HepG2 (cell line): ENCODE results near the gene GAB3. TPM values are rescaled to one million over a fixed set of nuclear protein-coding genes. Genes with fewer than 3 reads are reported as not detected.

Source experiments
- ATAC-seq: fragments of 200-7000 bp; cut with Tn5 transposase; 3 replicates; pipeline ENCODE4 v1.9.1; 2020; ENCODE audit warnings: mild to moderate bottlenecking, moderate library complexity
- BruUV-seq: library from RNA; stranded (reverse); fragments of 400-500 nt; replicated peaks from 2 replicates; lab custom pipeline; 2021; lab: Mats Ljungman, UMichigan
- CTCF ChIA-PET: fragments of 300-600 bp; formaldehyde crosslinking; extraction: SDS; loops from one replicate; lab custom pipeline; 2021; ENCODE audit warnings: low total read pairs, inconsistent platforms, low intra/inter-chr PET ratio; lab: Yijun Ruan, JAX
- POLR2A ChIA-PET: fragments of 350-600 bp; sonication (Branson Sonifier 250); formaldehyde crosslinking; loops from one replicate; lab custom pipeline; 2020; ENCODE audit warnings: antibody characterized with exemption, inconsistent platforms; lab: Yijun Ruan, JAX
- DNase-seq: peaks from one replicate; pipeline ENCODE4 v3.0.0-alpha.2; 2015; ENCODE audit warnings: low spot score
- FAIRE-seq: peaks from 3 replicates; lab custom pipeline; 2011; peaks lifted over from hg19 to GRCh38; lab: Jason Lieb, UNC
- H2AFZ ChIP-seq: one replicate; pipeline ENCODE4 v1.6.1; 2011; ENCODE audit warnings: low read length, inconsistent platforms
- H3K27ac ChIP-seq: fragments of 300-600 bp; 3 replicates; pipeline ENCODE4 v1.8.0; 2011; ENCODE audit warnings: mixed run types, mild to moderate bottlenecking, mixed read lengths, low read length, inconsistent platforms; ENCODE audit not compliant: insufficient read depth; ENCODE audit errors: extremely low read length
- H3K27me3 ChIP-seq, 2 experiments: fragments of 200-600 bp in 1 of 2; 2 replicates in 1 of 2; 3 replicates in 1 of 2; pipeline versions ENCODE4 v1.6.0 to v1.8.0; 2011; ENCODE audit warnings: low read length in 2 of 2, mild to moderate bottlenecking in 2 of 2, moderate library complexity in 2 of 2, inconsistent platforms in 1 of 2; ENCODE audit not compliant: insufficient read depth in 2 of 2, control insufficient read depth in 1 of 2
- H3K36me3 ChIP-seq, 2 experiments: fragments of 200-600 bp in 1 of 2; replicated peaks in 1 of 2; 2 replicates in 1 of 2; 3 replicates in 1 of 2; pipeline versions ENCODE4 v1.5.1 to v1.8.0; 2011; ENCODE audit warnings: low read length in 2 of 2, inconsistent platforms in 1 of 2; ENCODE audit not compliant: insufficient read depth in 2 of 2, control insufficient read depth in 1 of 2
- H3K4me1 ChIP-seq: 2 replicates; pipeline ENCODE4 v1.5.1; 2012; ENCODE audit warnings: low read length, inconsistent platforms; ENCODE audit not compliant: insufficient read depth
- H3K4me2 ChIP-seq: 2 replicates; pipeline ENCODE4 v1.6.0; 2011; ENCODE audit warnings: low read depth, low read length, inconsistent platforms
- H3K4me3 ChIP-seq, 3 experiments: fragments of 200-600 bp in 1 of 3; sonication (generic), shearing (Covaris generic) in 1 of 3; replicated peaks in 1 of 3; 2 replicates each; pipeline ENCODE4 v1.5.1; 2011 to 2016; ENCODE audit warnings: low read length in 3 of 3, inconsistent platforms in 2 of 3, low read depth in 2 of 3, mild to moderate bottlenecking in 2 of 3, control low read depth in 1 of 3, mixed read lengths in 1 of 3; ENCODE audit not compliant: insufficient read depth in 1 of 3
- H3K79me2 ChIP-seq: one replicate; pipeline ENCODE4 v1.6.1; 2011; ENCODE audit warnings: low read length, inconsistent platforms; ENCODE audit not compliant: insufficient read depth
- H3K9ac ChIP-seq: 2 replicates; pipeline ENCODE4 v1.6.0; 2011; ENCODE audit warnings: mild to moderate bottlenecking, low read depth, low read length, inconsistent platforms; ENCODE audit not compliant: insufficient read depth
- H3K9me3 ChIP-seq: 2 replicates; pipeline ENCODE4 v1.5.1; 2012; ENCODE audit warnings: mild to moderate bottlenecking, low read length
- H4K20me1 ChIP-seq: 2 replicates; pipeline ENCODE4 v1.6.0; 2011; ENCODE audit warnings: inconsistent platforms, mild to moderate bottlenecking, low read length, moderate library complexity; ENCODE audit not compliant: insufficient read depth
- ESRRA ChIP-seq: sonication (generic); formaldehyde crosslinking; IDR thresholded peaks from 2 replicates; pipeline ENCODE4 v1.5.1; 2020; ENCODE audit warnings: mild to moderate bottlenecking, low read depth, missing genetic modification reagents
- FOXM1 ChIP-seq: sonication (generic); formaldehyde crosslinking; IDR thresholded peaks from 2 replicates; pipeline ENCODE4 v1.5.0; 2020; ENCODE audit warnings: missing genetic modification reagents
- HNRNPLL ChIP-seq: fragments of 200-400 bp; formaldehyde crosslinking; IDR thresholded peaks from 2 replicates; pipeline ENCODE4 v1.6.1; 2017; ENCODE audit warnings: mild to moderate bottlenecking, low read depth, low read length; ENCODE audit not compliant: poor library complexity, severe bottlenecking
- HOXA9 ChIP-seq: sonication (generic); formaldehyde crosslinking; IDR thresholded peaks from 2 replicates; pipeline ENCODE4 v1.8.1; 2022; ENCODE audit warnings: missing genetic modification reagents, mild to moderate bottlenecking, moderate library complexity, borderline replicate concordance
- NFE2 ChIP-seq: sonication (generic); formaldehyde crosslinking; IDR thresholded peaks from 2 replicates; pipeline ENCODE4 v1.4.0; 2020; ENCODE audit warnings: missing genetic modification reagents
- SP1 ChIP-seq, 2 experiments: fragments of 450-650 bp in 1 of 2; sonication (generic) in 1 of 2; formaldehyde crosslinking in 1 of 2; IDR thresholded peaks; 2 replicates each; pipeline versions ENCODE4 v1.4.0 to v1.6.1; 2016 to 2020; ENCODE audit warnings: missing genetic modification reagents in 1 of 2
- ZKSCAN5 ChIP-seq: sonication (generic); formaldehyde crosslinking; IDR thresholded peaks from 2 replicates; pipeline ENCODE4 v1.5.1; 2020; ENCODE audit warnings: mild to moderate bottlenecking, missing genetic modification reagents
- ZNF496 ChIP-seq: sonication (generic); formaldehyde crosslinking; IDR thresholded peaks from 2 replicates; pipeline ENCODE4 v1.8.1; 2023; ENCODE audit warnings: mild to moderate bottlenecking, moderate library complexity, missing genetic modification reagents; ENCODE audit not compliant: insufficient replicate concordance
- ZNF598 ChIP-seq: sonication (generic); formaldehyde crosslinking; IDR thresholded peaks from 2 replicates; pipeline ENCODE4 v1.5.1; 2020; ENCODE audit warnings: mild to moderate bottlenecking, missing genetic modification reagents, borderline replicate concordance
- ZNF605 ChIP-seq: sonication (generic); formaldehyde crosslinking; IDR thresholded peaks from 2 replicates; pipeline ENCODE4 v1.8.0; 2022; ENCODE audit warnings: mild to moderate bottlenecking, missing genetic modification reagents
- ZNF652 ChIP-seq: IDR thresholded peaks from 2 replicates; pipeline ENCODE4 v1.6.1; 2016; ENCODE audit warnings: low read depth, borderline replicate concordance
- ZNF747 ChIP-seq: sonication (generic); formaldehyde crosslinking; IDR thresholded peaks from 2 replicates; pipeline ENCODE4 v1.8.1; 2023; ENCODE audit warnings: missing genetic modification reagents, mild to moderate bottlenecking, borderline replicate concordance
- WGBS: methylation state at CpG from one replicate; pipeline ENCODE4 v1.1.6; 2017; ENCODE audit warnings: low lambda C conversion rate; 5-methylcytosine and 5-hydroxymethylcytosine counted together
- in situ Hi-C: cut with HindIII; loops from 2 replicates; pipeline ENCODE4 v1.10.0; 2017; ENCODE audit warnings: low pct_unique_long_range_greater_than_20kb; ENCODE audit not compliant: extremely low pct_ligation_motif_present
- intact Hi-C: fragments of 100-400 bp; cut with micrococcal nuclease; formaldehyde crosslinking; loops from one replicate; pipeline ENCODE4 v1.10.0; 2022; ENCODE audit not compliant: unreplicated experiment
- polyA plus RNA-seq, 8 experiments: library from polyadenylated mRNA; depleted of rRNA in 3 of 8; stranded (reverse) in 7 of 8; unstranded in 1 of 8; fragments of >200 nt; fragmentation: Illumina TruSeq in 4 of 8; extraction: Trizol in 4 of 8; gene quantifications; 2 replicates each; pipeline versions ENCODE4 v1.2.1 to v1.2.3, GENCODE V29; 2011 to 2016; ENCODE audit warnings: low read depth in 4 of 8, missing spikeins in 1 of 8, mixed read lengths in 1 of 8; ENCODE audit not compliant: insufficient read depth in 1 of 8
- total RNA-seq, 5 experiments: library from RNA; depleted of rRNA; stranded (reverse); fragments of >200 nt; fragmentation: Illumina TruSeq; extraction: Trizol; gene quantifications; 2 replicates each; pipeline ENCODE4 v1.2.3, GENCODE V29; 2016; ENCODE audit warnings: low read depth in 1 of 5
- TF ChIP-seq, protein P1 (sequence below): sonication (generic); formaldehyde crosslinking; IDR thresholded peaks from 2 replicates; pipeline ENCODE4 v1.5.1; 2020; ENCODE audit warnings: missing genetic modification reagents, mild to moderate bottlenecking, borderline replicate concordance

Gene GAB3
- total and polyA plus RNA-seq, 2 of the 13 experiments (the other 11 are each of a cell fraction or from before 2014, with no cell fraction given): not detected

- no peak overlapping the region for H3K4me3 ChIP-seq
- no peak overlapping the region for H3K9ac ChIP-seq
- intact Hi-C loops: no loop called here
- ChIA-PET POLR2A (no interaction called here), CTCF (no interaction called here)
- H3K4me1 ChIP-seq: no peaks in the 10 kb centered on the region
- no peak for DNase-seq
- no peaks in the 10 kb centered on the region for H3K27me3 ChIP-seq
- no peaks in the 10 kb centered on the region for H3K9me3 ChIP-seq
- no peak overlapping the region for H3K27ac ChIP-seq
- FAIRE-seq: no peak
- no peaks in the 10 kb centered on the region for H3K79me2 ChIP-seq
- H2AFZ ChIP-seq: no peak overlapping the region
- no peak for ATAC-seq
- in situ Hi-C loops: no loop called here
- no TSS peak for BruUV-seq
- H3K4me2 ChIP-seq: no peak overlapping the region
- H4K20me1 ChIP-seq: no peaks in the 10 kb centered on the region
- TF ChIP-seq FOXM1 (CRISPR knock-in tag) (no peak), ZNF496 (CRISPR knock-in tag) (no peak), ZKSCAN5 (CRISPR knock-in tag) (no peak), ZNF605 (CRISPR knock-in tag) (no peak), HOXA9 (CRISPR knock-in tag) (no peak), HNRNPLL (no peak), ZNF652 (CRISPR knock-in tag) (no peak), ESRRA (no peak), ZNF598 (CRISPR knock-in tag) (no peak), NFE2 (CRISPR knock-in tag) (no peak), ZNF747 (no peak), SP1 (IDR thresholded peaks at IDR 0.05) (no peak), SP1 (CRISPR knock-in tag; IDR thresholded peaks at IDR 0.05) (no peak)
- TF ChIP-seq, protein P1, sequence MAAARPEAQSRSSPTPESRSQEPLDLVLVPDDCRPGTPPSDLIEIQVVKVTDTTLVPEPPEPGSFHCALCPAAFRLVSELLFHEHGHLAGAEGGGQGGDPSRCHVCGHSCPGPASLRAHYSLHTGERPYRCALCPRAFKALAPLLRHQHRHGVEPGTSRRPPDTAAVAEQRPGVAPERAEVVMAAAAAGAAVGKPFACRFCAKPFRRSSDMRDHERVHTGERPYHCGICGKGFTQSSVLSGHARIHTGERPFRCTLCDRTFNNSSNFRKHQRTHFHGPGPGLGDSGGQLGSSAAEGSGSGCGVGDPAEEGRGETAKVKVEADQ (CRISPR knock-in tag): no peak
- TF ChIP-seq, all 625 proteins: peak for 0
- H3K36me3 ChIP-seq: no peaks in the 10 kb centered on the region
- 0% methylated on average over 1 of the region's 1 CpG for WGBS
Observed at GRCh38 chrX:154711264-154711663, 39.6 kb downstream of the GAB3 start.
